Lower leg skin (tissue), 3 donors: ENCODE results near the gene THAP5.

Experiments
- POLR2A ChIP-seq, 2 donors: fragments of 450-650 bp; IDR thresholded peaks; one replicate each; pipeline ENCODE4 v1.6.1; 2016 to 2017; ENCODE audit warnings: antibody characterized with exemption in 2 of 2, mild to moderate bottlenecking in 1 of 2, moderate library complexity in 1 of 2
- TF ChIP-seq, protein P1 (sequence below), 3 donors: fragments of 450-650 bp; IDR thresholded peaks; one replicate each; pipeline ENCODE4 v1.5.1; 2016; ENCODE audit warnings: antibody characterized with exemption in 3 of 3, mild to moderate bottlenecking in 3 of 3, moderate library complexity in 2 of 3

DNA sequence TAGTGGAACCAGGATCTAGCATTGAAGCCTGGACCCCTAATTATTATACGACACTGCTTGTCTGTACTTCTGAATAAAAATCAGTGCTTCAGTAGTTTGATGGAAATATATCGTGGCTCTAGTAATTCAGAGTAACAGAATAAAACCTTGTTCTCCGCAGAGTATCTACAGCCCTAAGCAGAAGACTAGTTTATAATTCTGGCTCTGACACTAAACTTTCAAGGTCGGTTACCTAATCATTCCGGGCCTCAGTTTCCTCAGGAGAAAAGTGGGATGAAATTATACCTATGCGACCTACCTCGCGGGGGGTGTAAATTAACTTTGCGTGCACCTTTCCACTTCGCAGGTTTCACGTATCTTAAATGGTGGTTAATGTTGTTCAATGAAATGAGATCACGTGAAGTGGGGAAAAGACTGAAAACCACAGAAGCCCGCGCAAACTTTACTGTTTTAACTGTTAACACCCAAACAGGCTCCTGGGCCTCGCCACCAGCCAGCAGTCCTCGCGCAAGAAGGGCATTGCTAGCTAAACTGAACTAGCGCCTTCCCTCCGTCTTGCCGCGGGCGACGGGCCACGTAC is 615 bp downstream of the THAP5 start:
- TF ChIP-seq, protein P1, sequence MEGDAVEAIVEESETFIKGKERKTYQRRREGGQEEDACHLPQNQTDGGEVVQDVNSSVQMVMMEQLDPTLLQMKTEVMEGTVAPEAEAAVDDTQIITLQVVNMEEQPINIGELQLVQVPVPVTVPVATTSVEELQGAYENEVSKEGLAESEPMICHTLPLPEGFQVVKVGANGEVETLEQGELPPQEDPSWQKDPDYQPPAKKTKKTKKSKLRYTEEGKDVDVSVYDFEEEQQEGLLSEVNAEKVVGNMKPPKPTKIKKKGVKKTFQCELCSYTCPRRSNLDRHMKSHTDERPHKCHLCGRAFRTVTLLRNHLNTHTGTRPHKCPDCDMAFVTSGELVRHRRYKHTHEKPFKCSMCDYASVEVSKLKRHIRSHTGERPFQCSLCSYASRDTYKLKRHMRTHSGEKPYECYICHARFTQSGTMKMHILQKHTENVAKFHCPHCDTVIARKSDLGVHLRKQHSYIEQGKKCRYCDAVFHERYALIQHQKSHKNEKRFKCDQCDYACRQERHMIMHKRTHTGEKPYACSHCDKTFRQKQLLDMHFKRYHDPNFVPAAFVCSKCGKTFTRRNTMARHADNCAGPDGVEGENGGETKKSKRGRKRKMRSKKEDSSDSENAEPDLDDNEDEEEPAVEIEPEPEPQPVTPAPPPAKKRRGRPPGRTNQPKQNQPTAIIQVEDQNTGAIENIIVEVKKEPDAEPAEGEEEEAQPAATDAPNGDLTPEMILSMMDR (IDR thresholded peaks at IDR 0.05): no peak
- TF ChIP-seq POLR2A (IDR thresholded peaks at IDR 0.05): no peak
